Measurements from ENCODE around the gene MGAT4A.

GRCh38 chr2:98778741-98779483, 48.0 kb upstream of the MGAT4A start:
- TF ChIP-seq TAF1 (IDR thresholded peaks at IDR 0.05; ENCODE audit: low read depth, low read length), result no peak
- TF ChIP-seq POLR2A (IDR thresholded peaks at IDR 0.05; ENCODE audit: low read depth, low read length), result no peak
- TF ChIP-seq POLR2AphosphoS5 (IDR thresholded peaks at IDR 0.05; ENCODE audit: low read depth, low read length), result no peak
- TF ChIP-seq POU2F2 (IDR thresholded peaks at IDR 0.05; ENCODE audit: low read depth, low read length), result no peak
- no peak for TF ChIP-seq PAX5 (IDR thresholded peaks at IDR 0.05; ENCODE audit: insufficient read depth, low read length, severe bottlenecking)

Data from GM12891 (cell line).